Measurements from ENCODE around the gene PLA2G2C.
"Not testable (repeated sequence)": the region's sequence is repeated elsewhere in the genome, so short reads cannot be mapped to it uniquely, and the experiment has no call there.

Gene PLA2G2C

DNA sequence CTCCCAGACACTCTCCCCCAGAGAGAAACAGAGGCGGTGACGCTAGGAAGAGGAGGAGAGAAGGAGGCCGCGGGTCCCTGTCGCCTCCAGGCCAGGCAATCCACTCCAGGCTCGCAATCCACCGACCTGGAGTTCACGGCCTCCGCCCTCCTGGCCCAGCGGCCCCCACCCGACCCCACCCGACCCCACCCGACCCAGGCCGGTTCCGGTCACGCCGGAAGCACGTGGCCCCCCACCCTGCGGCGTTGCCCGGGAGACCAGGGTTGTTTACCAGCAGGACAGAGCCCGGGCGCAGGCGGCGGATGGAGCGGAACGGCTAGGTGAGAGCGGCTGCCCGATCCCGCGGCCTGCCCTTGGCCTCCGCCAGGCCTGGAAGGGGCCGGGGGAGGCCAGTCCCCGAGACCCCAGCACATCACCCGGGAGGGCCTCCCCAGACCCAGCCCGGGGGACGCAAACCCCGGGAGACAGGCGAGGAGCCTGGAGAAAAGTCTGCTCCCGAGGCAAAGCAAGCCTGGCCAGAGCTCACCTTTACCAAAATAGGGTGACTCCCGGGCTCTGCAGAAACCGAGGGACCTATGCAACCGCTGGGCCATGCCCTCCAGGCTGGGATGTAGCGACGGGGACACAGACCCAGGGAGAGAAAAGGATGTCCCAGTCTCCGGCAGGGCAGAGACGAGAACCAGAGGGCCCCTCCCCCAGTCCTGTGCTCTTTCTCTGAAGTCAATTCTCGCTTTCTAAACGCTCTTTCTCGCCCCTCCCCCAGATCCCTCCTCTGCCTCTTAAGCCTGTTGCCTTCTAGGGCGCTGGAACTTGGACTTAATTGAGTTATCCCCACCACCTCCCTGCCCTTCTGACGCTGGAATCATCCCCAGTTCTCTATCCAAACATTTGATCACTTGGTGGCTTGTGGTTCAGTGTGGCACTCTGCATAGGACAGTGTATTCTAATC lies at the start of gene PLA2G2C, which contains the start of gene UBXN10:
Gene PLA2G2C (minus strand): TSS at position 685 of the 949 bp plus-strand sequence. CDS start 9,155 bp downstream, outside the sequence.
Gene UBXN10 (plus strand): TSS at position 263 of the 949 bp plus-strand sequence. CDS start 4,466 bp downstream, outside the sequence.
- H3K4me3 ChIP-seq (ENCODE audit: low read depth, low read length), result peak within 1 kb of the TSS; percentile 16
- no peak for TF ChIP-seq CTCF (IDR thresholded peaks at IDR 0.05; ENCODE audit: low read depth, low read length, missing control alignments)
- no peak for DNase-seq (ENCODE audit: low read depth)

GRCh38 chr1:20234788-20235535 lies 48.6 kb upstream of the PLA2G2C start:
- no peak overlapping the region for H3K4me3 ChIP-seq (ENCODE audit: low read depth, low read length)
- no peak for TF ChIP-seq CTCF (IDR thresholded peaks at IDR 0.05; ENCODE audit: low read depth, low read length, missing control alignments)
- no peak for DNase-seq (ENCODE audit: low read depth)

- H3K4me3 ChIP-seq (ENCODE audit: low read depth, low read length), result no peak overlapping the region
- no peak for DNase-seq (ENCODE audit: low read depth)
- TF ChIP-seq CTCF (IDR thresholded peaks at IDR 0.05; ENCODE audit: low read depth, low read length, missing control alignments), result no peak
Observed at GRCh38 chr1:20233866-20234265, 47.5 kb upstream of the PLA2G2C start.

- TF ChIP-seq CTCF (IDR thresholded peaks at IDR 0.05; ENCODE audit: low read depth, low read length, missing control alignments), result no peak
- H3K4me3 ChIP-seq (ENCODE audit: low read depth, low read length), result no peak overlapping the region
- no peak for DNase-seq (ENCODE audit: low read depth)
Observed at GRCh38 chr1:20233394-20233793, 47.1 kb upstream of the PLA2G2C start.

DNA sequence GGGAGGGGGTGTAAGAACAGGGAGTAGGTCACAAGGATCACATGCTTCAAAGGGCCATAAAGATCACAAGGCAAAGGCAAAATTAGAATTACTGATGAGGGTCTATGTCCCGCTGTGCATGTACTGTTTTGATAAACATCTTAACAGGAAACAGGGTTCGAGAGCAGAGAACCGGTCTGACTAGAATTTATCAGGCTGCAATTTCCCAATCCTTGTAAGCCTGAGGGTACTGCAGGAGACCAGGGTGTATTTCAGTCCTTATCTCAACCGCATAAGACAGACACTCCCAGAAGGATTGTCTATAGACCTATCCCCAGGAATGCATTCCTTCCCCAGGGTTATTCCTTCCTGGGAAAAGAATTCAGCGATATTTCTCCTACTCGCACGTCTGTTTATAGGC lies 46.2 kb upstream of the PLA2G2C start:
- DNase-seq (ENCODE audit: low read depth); H3K4me3 ChIP-seq (ENCODE audit: low read depth, low read length): not testable (repeated sequence)

DNA sequence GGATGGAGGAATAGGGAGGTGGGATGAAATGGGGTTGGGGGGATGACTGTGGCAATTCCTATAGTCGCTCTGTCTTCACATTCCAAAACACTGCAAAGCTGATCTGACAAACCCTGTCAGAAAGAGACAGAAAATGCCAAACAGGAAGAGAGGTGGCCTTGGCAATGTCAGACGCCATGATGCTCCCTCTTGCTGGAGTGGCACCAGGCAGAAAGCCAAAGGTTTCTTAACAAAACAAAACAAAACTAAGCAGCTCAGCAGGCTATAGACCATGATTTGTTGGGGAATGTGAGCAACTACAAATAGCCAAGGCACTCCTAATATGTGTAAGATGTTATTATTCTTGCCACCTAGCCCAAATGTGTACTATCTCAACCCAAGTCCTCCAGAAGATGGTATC lies 42.9 kb upstream of the PLA2G2C start:
- DNase-seq (ENCODE audit: low read depth), result no peak
- H3K4me3 ChIP-seq (ENCODE audit: low read depth, low read length), result no peak overlapping the region
- no peak for TF ChIP-seq CTCF (IDR thresholded peaks at IDR 0.05; ENCODE audit: low read depth, low read length, missing control alignments)

DNA sequence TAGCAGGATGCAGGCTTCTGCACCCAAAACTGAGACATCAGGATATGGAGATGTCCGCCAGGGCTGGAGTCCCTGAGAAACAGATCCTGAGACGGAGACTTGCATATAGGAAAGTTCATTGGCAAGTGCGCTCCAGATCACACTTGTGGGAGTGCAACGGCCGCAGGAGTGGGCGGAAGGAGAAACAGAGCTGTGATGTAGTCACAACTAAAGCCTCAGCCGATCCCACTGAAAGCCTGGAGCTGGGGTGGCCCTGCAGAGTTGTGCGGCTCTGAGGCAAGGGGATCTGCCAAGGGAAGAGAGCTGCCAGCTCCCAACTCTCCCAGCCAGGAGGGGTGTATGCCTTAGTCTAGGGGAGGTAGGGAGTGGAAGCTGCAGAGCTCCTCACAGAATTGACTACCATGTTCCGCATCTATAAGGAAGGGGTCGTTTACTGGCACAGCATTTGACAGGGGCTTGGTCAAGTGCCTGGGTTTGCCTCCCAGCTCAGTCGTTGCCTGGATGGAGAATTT lies 42.1 kb upstream of the PLA2G2C start:
- no peak for TF ChIP-seq CTCF (IDR thresholded peaks at IDR 0.05; ENCODE audit: low read depth, low read length, missing control alignments)
- H3K4me3 ChIP-seq (ENCODE audit: low read depth, low read length), result no peak overlapping the region
- no peak for DNase-seq (ENCODE audit: low read depth)
